Endothelial cell of umbilical vein (primary cell): ENCODE data around the gene SULT4A1. TPM values are rescaled to one million over a fixed set of nuclear protein-coding genes. Genes with fewer than 3 reads are reported as not detected.

Experiments
- BruUV-seq: library from RNA; stranded (reverse); fragments of 400-500 nt; replicated peaks from 2 replicates; lab custom pipeline; 2021; lab: Mats Ljungman, UMichigan
- CTCF ChIA-PET: fragments of 300-600, 350-600 bp; sonication (Branson Sonifier 250); formaldehyde crosslinking; loops from one replicate; lab custom pipeline; 2021; ENCODE audit warnings: antibody characterized with exemption, inconsistent platforms; lab: Charles Lee
- POLR2A ChIA-PET: fragments of 300-600, 350-600 bp; sonication (Branson Sonifier 250); formaldehyde crosslinking; loops from one replicate; lab custom pipeline; 2021; ENCODE audit warnings: antibody characterized with exemption, inconsistent platforms; lab: Charles Lee
- DNase-seq: peaks from one replicate; pipeline ENCODE4 v3.0.0-alpha.2; 2011; ENCODE audit warnings: low read depth, low spot score
- FAIRE-seq: peaks from 2 replicates; lab custom pipeline; 2011; peaks lifted over from hg19 to GRCh38; lab: Jason Lieb, UNC
- H2AFZ ChIP-seq: 2 replicates; pipeline ENCODE4 v1.6.0; 2012; ENCODE audit warnings: low read depth, low read length, control low read depth, inconsistent platforms
- H3K27ac ChIP-seq: 2 replicates; pipeline ENCODE4 v1.5.1; 2011; ENCODE audit warnings: low read depth, mild to moderate bottlenecking, control low read depth, low read length, moderate library complexity; ENCODE audit not compliant: insufficient read depth
- H3K27me3 ChIP-seq, 2 experiments: 2 replicates each; pipeline versions ENCODE4 v1.6.0 to v1.6.1; 2011; ENCODE audit warnings: low read length in 2 of 2, mixed read lengths in 1 of 2; ENCODE audit not compliant: control insufficient read depth in 2 of 2, insufficient read depth in 2 of 2
- H3K36me3 ChIP-seq, 2 experiments: 2 replicates in 1 of 2; 3 replicates in 1 of 2; pipeline ENCODE4 v1.5.1; 2011; ENCODE audit warnings: low read length in 2 of 2, mild to moderate bottlenecking in 1 of 2, moderate library complexity in 1 of 2; ENCODE audit not compliant: control insufficient read depth in 2 of 2, insufficient read depth in 2 of 2; ENCODE audit errors: extremely low read depth in 1 of 2
- H3K4me1 ChIP-seq: 3 replicates; pipeline ENCODE4 v1.5.1; 2011; ENCODE audit warnings: mild to moderate bottlenecking, low read length; ENCODE audit not compliant: control insufficient read depth, insufficient read depth; ENCODE audit errors: extremely low read depth
- H3K4me2 ChIP-seq: 2 replicates; pipeline ENCODE4 v1.6.1; 2011; ENCODE audit warnings: low read length, control low read depth, mixed read lengths; ENCODE audit not compliant: insufficient read depth
- H3K4me3 ChIP-seq, 3 experiments: fragments of 200-600 bp in 1 of 3; sonication (generic), shearing (Covaris generic) in 1 of 3; replicated peaks in 1 of 3; 2 replicates each; pipeline ENCODE4 v1.5.1; 2011 to 2016; ENCODE audit warnings: control low read depth in 3 of 3, low read length in 3 of 3, mild to moderate bottlenecking in 2 of 3, inconsistent platforms in 1 of 3, low read depth in 1 of 3, moderate library complexity in 1 of 3; ENCODE audit not compliant: insufficient read depth in 1 of 3
- H3K79me2 ChIP-seq: 2 replicates; pipeline ENCODE4 v1.6.0; 2012; ENCODE audit warnings: low read length, inconsistent platforms; ENCODE audit not compliant: control insufficient read depth, insufficient read depth
- H3K9ac ChIP-seq: replicated peaks from 2 replicates; pipeline ENCODE3; 2011; ENCODE audit warnings: low read length, control low read depth; ENCODE audit not compliant: insufficient read depth; ENCODE audit errors: extremely low read depth
- H3K9me1 ChIP-seq: replicated peaks from 3 replicates; pipeline ENCODE4 v1.6.0; 2011; ENCODE audit warnings: mild to moderate bottlenecking, low read length; ENCODE audit not compliant: control insufficient read depth, insufficient read depth; ENCODE audit errors: extremely low read depth
- H3K9me3 ChIP-seq: replicated peaks from 2 replicates; pipeline ENCODE4 v1.5.1; 2012; ENCODE audit warnings: low read length, inconsistent platforms; ENCODE audit not compliant: control insufficient read depth, insufficient read depth
- H4K20me1 ChIP-seq: replicated peaks from 2 replicates; pipeline ENCODE3; 2011; ENCODE audit warnings: mild to moderate bottlenecking, low read length; ENCODE audit not compliant: control insufficient read depth, insufficient read depth; ENCODE audit errors: extremely low read depth
- EZH2 ChIP-seq: IDR thresholded peaks from 2 replicates; pipeline ENCODE4 v1.6.1; 2012; ENCODE audit warnings: borderline replicate concordance, low read depth, mild to moderate bottlenecking, moderate library complexity, low read length, inconsistent platforms; ENCODE audit not compliant: severe bottlenecking
- FOS ChIP-seq: IDR thresholded peaks from 2 replicates; pipeline ENCODE4 v1.6.1; 2011; ENCODE audit warnings: mild to moderate bottlenecking, low read length, moderate library complexity, borderline replicate concordance; ENCODE audit not compliant: insufficient read depth
- GATA2 ChIP-seq: IDR thresholded peaks from 2 replicates; pipeline ENCODE4 v1.7.0; 2011; ENCODE audit warnings: low read depth, mild to moderate bottlenecking, moderate library complexity, mixed read lengths, low read length; ENCODE audit not compliant: insufficient read length, insufficient read depth
- JUN ChIP-seq: IDR thresholded peaks from 2 replicates; pipeline ENCODE4 v1.6.1; 2011; ENCODE audit warnings: borderline replicate concordance, low read depth; ENCODE audit not compliant: insufficient read length, insufficient read depth
- MAX ChIP-seq: IDR thresholded peaks from 2 replicates; pipeline ENCODE4 v1.6.1; 2011; ENCODE audit not compliant: insufficient read depth, insufficient read length
- MYC ChIP-seq: IDR thresholded peaks from one replicate; pipeline ENCODE4 v1.6.1; 2011; ENCODE audit warnings: mild to moderate bottlenecking, low read depth, low read length
- POLR2A ChIP-seq: IDR thresholded peaks from 2 replicates; pipeline ENCODE4 v1.6.1; 2012; ENCODE audit warnings: low read depth, mild to moderate bottlenecking, control low read depth, low read length
- POLR2AphosphoS5 ChIP-seq: IDR thresholded peaks from 2 replicates; pipeline ENCODE4 v1.6.1; 2012; ENCODE audit warnings: low read depth, mild to moderate bottlenecking, control low read depth, low read length, moderate library complexity; ENCODE audit not compliant: insufficient read depth
- dilution Hi-C: fragments of 300-500 bp; cut with MboI; formaldehyde crosslinking; loops from one replicate; pipeline ENCODE4 v1.15.0; 2019; ENCODE audit warnings: low sequenced_read_pairs; ENCODE audit not compliant: extremely low pct_ligation_motif_present
- intact Hi-C: fragments of 100-400 bp; cut with micrococcal nuclease; formaldehyde crosslinking; loops from one replicate; pipeline ENCODE4 v1.10.0; 2022
- polyA plus RNA-seq, 4 experiments: library from polyadenylated mRNA; depleted of rRNA in 3 of 4; stranded (reverse) in 3 of 4; unstranded in 1 of 4; fragments of >200 nt; gene quantifications; 2 replicates each; pipeline versions ENCODE4 v1.2.1 to v1.2.3, GENCODE V29; 2011 to 2012; ENCODE audit warnings: missing spikeins in 1 of 4
- total RNA-seq: library from RNA; stranded (reverse); gene quantifications from 2 replicates; pipeline ENCODE4 v1.2.3, GENCODE V29; 2021
- TF ChIP-seq, protein P1 (sequence below), 2 donors: IDR thresholded peaks; 1 replicate in 1 of 2; 2 replicates in 1 of 2; pipeline ENCODE4 v1.5.1; 2011; ENCODE audit warnings: low read length in 2 of 2, mild to moderate bottlenecking in 2 of 2, moderate library complexity in 2 of 2, control low read depth in 1 of 2, inconsistent platforms in 1 of 2, low read depth in 1 of 2; ENCODE audit not compliant: insufficient read depth in 1 of 2; ENCODE audit errors: extremely low read depth in 1 of 2

SULT4A1 gene
- total and polyA plus RNA-seq, 2 donors (not counting 3 experiments of a cell fraction or from before 2014, with no cell fraction given), result 0.48 TPM; not detected in 1

GRCh38 chr22:43814264-43814663 lies 48.0 kb downstream of the SULT4A1 start:
- POLR2A ChIA-PET, result interaction anchor here (0.7 kb wide), 1 partner anchor 17 kb away, joined by 5 read pairs; no protein-coding TSS in a partner anchor
- CTCF ChIA-PET, result no interaction called here
- Histone ChIP-seq H3K9me1 (no peaks in the 10 kb centered on the region), H3K4me1 (peaks cover 8% of the 10 kb centered on the region), H3K27me3 (no peaks in the 10 kb centered on the region), H2AFZ (no peak overlapping the region), H3K4me3 (no peak overlapping the region), H3K27ac (no peak overlapping the region), H3K4me2 (no peak overlapping the region), H3K9ac (no peak overlapping the region), H3K9me3 (no peaks in the 10 kb centered on the region), H3K36me3 (no peaks in the 10 kb centered on the region), H4K20me1 (no peaks in the 10 kb centered on the region), H3K79me2 (no peaks in the 10 kb centered on the region)
- FAIRE-seq (no peak), DNase-seq (no peak)
- TF ChIP-seq, protein P1, sequence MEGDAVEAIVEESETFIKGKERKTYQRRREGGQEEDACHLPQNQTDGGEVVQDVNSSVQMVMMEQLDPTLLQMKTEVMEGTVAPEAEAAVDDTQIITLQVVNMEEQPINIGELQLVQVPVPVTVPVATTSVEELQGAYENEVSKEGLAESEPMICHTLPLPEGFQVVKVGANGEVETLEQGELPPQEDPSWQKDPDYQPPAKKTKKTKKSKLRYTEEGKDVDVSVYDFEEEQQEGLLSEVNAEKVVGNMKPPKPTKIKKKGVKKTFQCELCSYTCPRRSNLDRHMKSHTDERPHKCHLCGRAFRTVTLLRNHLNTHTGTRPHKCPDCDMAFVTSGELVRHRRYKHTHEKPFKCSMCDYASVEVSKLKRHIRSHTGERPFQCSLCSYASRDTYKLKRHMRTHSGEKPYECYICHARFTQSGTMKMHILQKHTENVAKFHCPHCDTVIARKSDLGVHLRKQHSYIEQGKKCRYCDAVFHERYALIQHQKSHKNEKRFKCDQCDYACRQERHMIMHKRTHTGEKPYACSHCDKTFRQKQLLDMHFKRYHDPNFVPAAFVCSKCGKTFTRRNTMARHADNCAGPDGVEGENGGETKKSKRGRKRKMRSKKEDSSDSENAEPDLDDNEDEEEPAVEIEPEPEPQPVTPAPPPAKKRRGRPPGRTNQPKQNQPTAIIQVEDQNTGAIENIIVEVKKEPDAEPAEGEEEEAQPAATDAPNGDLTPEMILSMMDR (IDR thresholded peaks at IDR 0.05; ENCODE audit: extremely low read depth in 1 of 2, insufficient read depth in 1 of 2, low read depth in 1 of 2, low read length in 2 of 2), result no peak
- TF ChIP-seq FOS, result no peak
- TF ChIP-seq JUN, result no peak
- no peak for TF ChIP-seq GATA2
- no peak for TF ChIP-seq EZH2
- no peak for TF ChIP-seq POLR2A
- no peak for TF ChIP-seq MAX
- no peak for TF ChIP-seq POLR2AphosphoS5
- TF ChIP-seq MYC, result no peak
- intact Hi-C loops, result no loop called here
- dilution Hi-C loops, result no loop called here
- no TSS peak for BruUV-seq
